HCT116 (cell line): ENCODE data around the gene PIP5K1A. TPM values are rescaled to one million over a fixed set of nuclear protein-coding genes. Genes with fewer than 3 reads are reported as not detected.

Source experiments
- ATAC-seq: fragments of 200-7000 bp; cut with Tn5 transposase; 2 replicates; pipeline ENCODE4 v1.9.1; 2020; ENCODE audit warnings: mild to moderate bottlenecking, moderate library complexity
- BruUV-seq: library from RNA; stranded (reverse); fragments of 400-500 nt; replicated peaks from 2 replicates; lab custom pipeline; 2021; lab: Mats Ljungman, UMichigan
- CTCF ChIA-PET: fragments of 300-600 bp; sonication (Branson Sonifier 250); formaldehyde crosslinking; loops from one replicate; lab custom pipeline; 2021; ENCODE audit warnings: antibody characterized with exemption; lab: Charles Lee
- POLR2A ChIA-PET: fragments of 300-600, 350-600 bp; sonication (Branson Sonifier 250); formaldehyde crosslinking; loops from one replicate; lab custom pipeline; 2021; ENCODE audit warnings: antibody characterized with exemption; lab: Charles Lee
- RAD21 ChIA-PET, 2 experiments: fragments of 300-600 bp; sonication (Branson Sonifier 250); formaldehyde crosslinking; loops; one replicate each; lab custom pipeline; 2023; ENCODE audit warnings: low total read pairs in 2 of 2; ENCODE audit not compliant: uncharacterized antibody in 2 of 2, unreplicated experiment in 2 of 2, low non-redundant PET in 1 of 2; lab: Charles Lee
- DNase-seq: peaks from one replicate; pipeline ENCODE4 v3.0.0-alpha.2; 2010; ENCODE audit warnings: low read depth, low spot score
- H2AFZ ChIP-seq: fragments of 200-600 bp; shearing (Covaris generic), sonication (generic); 2 replicates; pipeline ENCODE4 v1.6.1; 2017; ENCODE audit warnings: low read depth, mixed run types, mixed read lengths, antibody characterized with exemption, low read length; ENCODE audit not compliant: poor library complexity, severe bottlenecking
- H3K27ac ChIP-seq: 2 replicates; pipeline ENCODE4 v1.5.1; 2012; ENCODE audit warnings: low read depth, low read length
- H3K27me3 ChIP-seq: fragments of 200-600 bp; sonication (generic); 2 replicates; pipeline ENCODE4 v1.6.1; 2016; ENCODE audit warnings: mixed run types, low read length, mixed read lengths; ENCODE audit not compliant: insufficient read depth
- H3K36me3 ChIP-seq, 2 experiments: fragments of 200-500 bp in 1 of 2; fragments of 200-600 bp in 1 of 2; sonication (Bioruptor generic) in 1 of 2; sonication (generic) in 1 of 2; 2 replicates each; pipeline versions ENCODE4 v1.5.1 to v1.6.1; 2014 to 2016; ENCODE audit warnings: low read length in 2 of 2, inconsistent platforms in 1 of 2, mixed read lengths in 1 of 2, mixed run types in 1 of 2; ENCODE audit not compliant: insufficient read depth in 2 of 2, control insufficient read depth in 1 of 2
- H3K4me1 ChIP-seq, 2 experiments: fragments of 200-600 bp in 1 of 2; sonication (generic) in 1 of 2; 2 replicates each; pipeline versions ENCODE4 v1.5.1 to v1.6.1; 2012 to 2017; ENCODE audit warnings: low read length in 2 of 2, inconsistent platforms in 1 of 2, mild to moderate bottlenecking in 1 of 2, mixed read lengths in 1 of 2, mixed run types in 1 of 2, moderate library complexity in 1 of 2; ENCODE audit not compliant: insufficient read depth in 2 of 2, control insufficient read depth in 1 of 2
- H3K4me2 ChIP-seq: fragments of 200-600 bp; sonication (generic); 2 replicates; pipeline ENCODE4 v1.6.1; 2017; ENCODE audit warnings: mixed run types, low read length, mixed read lengths
- H3K4me3 ChIP-seq, 2 experiments: fragments of 200-600 bp in 1 of 2; sonication (generic) in 1 of 2; replicated peaks in 1 of 2; 2 replicates each; pipeline ENCODE4 v1.5.1; 2011 to 2016; ENCODE audit warnings: low read length in 2 of 2, control low read depth in 1 of 2, low read depth in 1 of 2, mild to moderate bottlenecking in 1 of 2, mixed read lengths in 1 of 2, mixed run types in 1 of 2
- H3K79me2 ChIP-seq: fragments of 200-600 bp; sonication (generic); 2 replicates; pipeline ENCODE4 v1.6.1; 2017; ENCODE audit warnings: mild to moderate bottlenecking, mixed run types, low read length, moderate library complexity, mixed read lengths; ENCODE audit not compliant: insufficient read depth
- H3K9ac ChIP-seq: fragments of 200-600 bp; sonication (generic); 2 replicates; pipeline ENCODE4 v1.6.1; 2016; ENCODE audit warnings: low read length, mixed read lengths
- H3K9me2 ChIP-seq: fragments of 200-600 bp; sonication (generic), shearing (Covaris generic); 2 replicates; pipeline ENCODE4 v1.6.1; 2017; ENCODE audit warnings: mixed run types, mild to moderate bottlenecking, moderate library complexity; ENCODE audit not compliant: insufficient read depth
- H3K9me3 ChIP-seq, 2 experiments: fragments of 200-500 bp in 1 of 2; fragments of 200-600 bp in 1 of 2; sonication (Bioruptor generic) in 1 of 2; sonication (generic) in 1 of 2; 2 replicates each; pipeline ENCODE4 v1.6.1; 2014 to 2017; ENCODE audit warnings: low read length in 2 of 2, mixed read lengths in 2 of 2, inconsistent platforms in 1 of 2, low read depth in 1 of 2, mild to moderate bottlenecking in 1 of 2, mixed run types in 1 of 2, moderate library complexity in 1 of 2; ENCODE audit not compliant: control insufficient read depth in 1 of 2, insufficient read depth in 1 of 2
- H4K20me1 ChIP-seq: fragments of 200-600 bp; sonication (generic), shearing (Covaris generic); 2 replicates; pipeline ENCODE4 v1.6.1; 2017; ENCODE audit warnings: mixed run types, mild to moderate bottlenecking, moderate library complexity; ENCODE audit not compliant: insufficient read depth
- ATF3 ChIP-seq: IDR thresholded peaks from 2 replicates; pipeline ENCODE4 v1.6.1; 2012
- CEBPB ChIP-seq: IDR thresholded peaks from 2 replicates; pipeline ENCODE4 v1.6.1; 2012; ENCODE audit warnings: low read depth
- ELF1 ChIP-seq: IDR thresholded peaks from 2 replicates; pipeline ENCODE4 v1.6.1; 2012; ENCODE audit warnings: low read depth, borderline replicate concordance
- FOSL1 ChIP-seq: IDR thresholded peaks from 2 replicates; pipeline ENCODE4 v1.6.1; 2012; ENCODE audit warnings: low read depth
- POLR2AphosphoS5 ChIP-seq: IDR thresholded peaks from 2 replicates; pipeline ENCODE4 v1.6.1; 2011; ENCODE audit warnings: mild to moderate bottlenecking, low read depth, low read length, moderate library complexity
- RAD21 ChIP-seq: IDR thresholded peaks from 2 replicates; pipeline ENCODE4 v1.6.1; 2012; ENCODE audit warnings: low read depth, mild to moderate bottlenecking
- SIN3A ChIP-seq: IDR thresholded peaks from 2 replicates; pipeline ENCODE4 v1.6.1; 2012; ENCODE audit warnings: low read depth
- SRF ChIP-seq: IDR thresholded peaks from 2 replicates; pipeline ENCODE4 v1.6.1; 2012; ENCODE audit warnings: low read depth
- TCF7L2 ChIP-seq: IDR thresholded peaks from 2 replicates; pipeline ENCODE4 v1.7.0; 2011; ENCODE audit warnings: borderline replicate concordance, inconsistent platforms; ENCODE audit not compliant: insufficient read depth, insufficient read length; ENCODE audit errors: extremely low read depth
- YY1 ChIP-seq: IDR thresholded peaks from 2 replicates; pipeline ENCODE4 v1.6.1; 2011; ENCODE audit warnings: low read length, low read depth, moderate library complexity, mild to moderate bottlenecking; ENCODE audit not compliant: insufficient replicate concordance; ENCODE audit errors: extremely low read depth
- ZFX ChIP-seq: fragments of 450-650 bp; IDR thresholded peaks from 2 replicates; pipeline ENCODE4 v1.6.1; 2017
- ZNF274 ChIP-seq: fragments of 200-500 bp; sonication (Bioruptor generic); IDR thresholded peaks from 2 replicates; pipeline ENCODE4 v1.6.1; 2014; ENCODE audit warnings: mild to moderate bottlenecking, low read depth, low read length, inconsistent platforms
- intact Hi-C: fragments of 100-400 bp; cut with micrococcal nuclease; formaldehyde crosslinking; loops from 2 replicates; pipeline ENCODE4 v1.10.0; 2022
- total RNA-seq: library from RNA; stranded (reverse); gene quantifications from one replicate; pipeline ENCODE4 v1.2.1, GENCODE V29; 2021; ENCODE audit not compliant: unreplicated experiment
- TF ChIP-seq, protein P1 (sequence below), 3 experiments: fragments of 200-600 bp in 1 of 3; sonication (generic) in 1 of 3; IDR thresholded peaks in 2 of 3; conservative IDR thresholded peaks in 1 of 3; 2 replicates each; pipeline ENCODE4 v1.5.1; 2012 to 2017; ENCODE audit warnings: low read depth in 2 of 3, low read length in 2 of 3, antibody characterized with exemption in 1 of 3, borderline replicate concordance in 1 of 3, control low read depth in 1 of 3, mild to moderate bottlenecking in 1 of 3, mixed read lengths in 1 of 3, mixed run types in 1 of 3, moderate library complexity in 1 of 3; ENCODE audit not compliant: insufficient read depth in 1 of 3
- TF ChIP-seq, protein P2 (sequence below): IDR thresholded peaks from 2 replicates; pipeline ENCODE4 v1.6.1; 2012; ENCODE audit warnings: low read depth

PIP5K1A gene
- total RNA-seq, 1 experiment from 2014 or later: 75.4 TPM

- no peaks in the 10 kb centered on the region for H3K9me3 ChIP-seq
- no peaks in the 10 kb centered on the region for H3K4me1 ChIP-seq
- no peak overlapping the region for H3K4me3 ChIP-seq
- no TSS peak for BruUV-seq
- H3K27me3 ChIP-seq: no peaks in the 10 kb centered on the region
- ChIA-PET RAD21 (interaction anchor here in 1 of 2 experiments (0.7 kb wide), 1 partner anchor 605 kb away, joined by 3 read pairs; no protein-coding TSS in a partner anchor), CTCF (no interaction called here), POLR2A (no interaction called here)
- H3K4me2 ChIP-seq: no peak overlapping the region
- peaks cover 50 to 81% of the 10 kb centered on the region in 2 experiments for H3K36me3 ChIP-seq
- no peak overlapping the region for H2AFZ ChIP-seq
- no peak for DNase-seq
- H3K79me2 ChIP-seq: peaks cover 19% of the 10 kb centered on the region; the same call in 1 of the 2 replicates
- ATAC-seq: no peak
- no peak for TF ChIP-seq ELF1
- TF ChIP-seq ATF3: no peak
- no peaks in the 10 kb centered on the region for H3K9me2 ChIP-seq
- no peak overlapping the region for H3K27ac ChIP-seq
- H4K20me1 ChIP-seq: no peaks in the 10 kb centered on the region
- intact Hi-C loops: no loop called here
- no peak overlapping the region for H3K9ac ChIP-seq
These were observed 36.9 kb downstream of the PIP5K1A start for GRCh38 chr1:151235235-151235634.

DNA sequence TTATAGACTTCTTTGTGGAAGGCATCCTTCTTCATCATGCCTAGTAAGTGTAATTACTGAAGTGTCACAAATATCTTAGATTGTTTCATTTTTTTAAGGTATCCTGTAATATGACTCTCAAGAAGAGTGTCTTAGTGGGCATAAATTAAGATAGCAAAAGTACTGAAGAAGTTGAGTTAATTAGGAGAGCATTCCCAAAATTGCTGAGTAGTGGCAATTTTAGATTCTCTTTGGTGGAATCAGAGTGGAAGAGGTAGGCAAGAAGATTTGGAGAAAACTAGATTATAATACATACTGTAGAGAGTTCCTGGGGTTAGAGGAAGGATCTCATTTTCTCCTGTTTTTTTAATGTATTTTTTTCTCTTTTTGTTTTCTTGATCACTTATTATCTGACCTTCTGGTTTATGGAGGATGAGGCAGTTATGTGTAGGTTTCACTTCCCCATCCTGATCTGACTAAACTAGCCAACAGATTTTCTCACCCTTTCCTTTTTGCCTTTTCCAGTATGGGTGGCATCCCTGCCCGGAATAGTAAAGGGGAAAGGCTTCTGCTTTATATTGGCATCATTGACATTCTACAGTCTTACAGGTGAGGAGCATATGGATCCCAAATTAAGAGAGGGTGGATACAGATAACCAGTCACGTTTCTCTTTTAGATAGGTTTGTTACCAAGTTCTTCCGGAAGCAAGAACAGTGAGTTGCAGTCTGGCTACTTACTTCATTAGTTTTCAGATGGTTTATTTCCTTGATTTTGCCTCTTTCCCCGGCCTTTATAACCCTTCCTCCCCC, 39.5 kb downstream of the PIP5K1A start:
- CTCF ChIA-PET: no interaction called here
- H3K4me2 ChIP-seq: no peak overlapping the region
- intact Hi-C loops: no loop called here
- TF ChIP-seq FOSL1 (no peak), ELF1 (no peak), SRF (no peak), SIN3A (no peak), CEBPB (no peak), YY1 (no peak), RAD21 (no peak), POLR2AphosphoS5 (no peak), TCF7L2 (no peak), ZFX (no peak), ZNF274 (no peak)
- TF ChIP-seq, protein P1, sequence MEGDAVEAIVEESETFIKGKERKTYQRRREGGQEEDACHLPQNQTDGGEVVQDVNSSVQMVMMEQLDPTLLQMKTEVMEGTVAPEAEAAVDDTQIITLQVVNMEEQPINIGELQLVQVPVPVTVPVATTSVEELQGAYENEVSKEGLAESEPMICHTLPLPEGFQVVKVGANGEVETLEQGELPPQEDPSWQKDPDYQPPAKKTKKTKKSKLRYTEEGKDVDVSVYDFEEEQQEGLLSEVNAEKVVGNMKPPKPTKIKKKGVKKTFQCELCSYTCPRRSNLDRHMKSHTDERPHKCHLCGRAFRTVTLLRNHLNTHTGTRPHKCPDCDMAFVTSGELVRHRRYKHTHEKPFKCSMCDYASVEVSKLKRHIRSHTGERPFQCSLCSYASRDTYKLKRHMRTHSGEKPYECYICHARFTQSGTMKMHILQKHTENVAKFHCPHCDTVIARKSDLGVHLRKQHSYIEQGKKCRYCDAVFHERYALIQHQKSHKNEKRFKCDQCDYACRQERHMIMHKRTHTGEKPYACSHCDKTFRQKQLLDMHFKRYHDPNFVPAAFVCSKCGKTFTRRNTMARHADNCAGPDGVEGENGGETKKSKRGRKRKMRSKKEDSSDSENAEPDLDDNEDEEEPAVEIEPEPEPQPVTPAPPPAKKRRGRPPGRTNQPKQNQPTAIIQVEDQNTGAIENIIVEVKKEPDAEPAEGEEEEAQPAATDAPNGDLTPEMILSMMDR (IDR thresholded peaks at IDR 0.05 in 2 of 3, conservative IDR thresholded peaks at IDR 0.05 in 1 of 3; ENCODE audit: borderline replicate concordance in 1 of 3, insufficient read depth in 1 of 3, low read depth in 2 of 3, low read length in 2 of 3): no peak
- TF ChIP-seq, protein P2, sequence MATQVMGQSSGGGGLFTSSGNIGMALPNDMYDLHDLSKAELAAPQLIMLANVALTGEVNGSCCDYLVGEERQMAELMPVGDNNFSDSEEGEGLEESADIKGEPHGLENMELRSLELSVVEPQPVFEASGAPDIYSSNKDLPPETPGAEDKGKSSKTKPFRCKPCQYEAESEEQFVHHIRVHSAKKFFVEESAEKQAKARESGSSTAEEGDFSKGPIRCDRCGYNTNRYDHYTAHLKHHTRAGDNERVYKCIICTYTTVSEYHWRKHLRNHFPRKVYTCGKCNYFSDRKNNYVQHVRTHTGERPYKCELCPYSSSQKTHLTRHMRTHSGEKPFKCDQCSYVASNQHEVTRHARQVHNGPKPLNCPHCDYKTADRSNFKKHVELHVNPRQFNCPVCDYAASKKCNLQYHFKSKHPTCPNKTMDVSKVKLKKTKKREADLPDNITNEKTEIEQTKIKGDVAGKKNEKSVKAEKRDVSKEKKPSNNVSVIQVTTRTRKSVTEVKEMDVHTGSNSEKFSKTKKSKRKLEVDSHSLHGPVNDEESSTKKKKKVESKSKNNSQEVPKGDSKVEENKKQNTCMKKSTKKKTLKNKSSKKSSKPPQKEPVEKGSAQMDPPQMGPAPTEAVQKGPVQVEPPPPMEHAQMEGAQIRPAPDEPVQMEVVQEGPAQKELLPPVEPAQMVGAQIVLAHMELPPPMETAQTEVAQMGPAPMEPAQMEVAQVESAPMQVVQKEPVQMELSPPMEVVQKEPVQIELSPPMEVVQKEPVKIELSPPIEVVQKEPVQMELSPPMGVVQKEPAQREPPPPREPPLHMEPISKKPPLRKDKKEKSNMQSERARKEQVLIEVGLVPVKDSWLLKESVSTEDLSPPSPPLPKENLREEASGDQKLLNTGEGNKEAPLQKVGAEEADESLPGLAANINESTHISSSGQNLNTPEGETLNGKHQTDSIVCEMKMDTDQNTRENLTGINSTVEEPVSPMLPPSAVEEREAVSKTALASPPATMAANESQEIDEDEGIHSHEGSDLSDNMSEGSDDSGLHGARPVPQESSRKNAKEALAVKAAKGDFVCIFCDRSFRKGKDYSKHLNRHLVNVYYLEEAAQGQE: no peak

More for the DNA sequence above, 39.5 kb downstream of the PIP5K1A start:
- H2AFZ ChIP-seq: no peak overlapping the region
- H3K79me2 ChIP-seq: no peaks in the 10 kb centered on the region; the same call in 1 of the 2 replicates
- H3K36me3 ChIP-seq: peaks cover 52 to 85% of the 10 kb centered on the region in 2 experiments
- BruUV-seq: no TSS peak
- H3K9ac ChIP-seq: no peak overlapping the region
- no peaks in the 10 kb centered on the region for H3K9me3 ChIP-seq
- no peaks in the 10 kb centered on the region for H4K20me1 ChIP-seq
- H3K9me2 ChIP-seq: no peaks in the 10 kb centered on the region
- no peaks in the 10 kb centered on the region for H3K27me3 ChIP-seq
- no peak overlapping the region for H3K27ac ChIP-seq
- ATAC-seq: no peak
- POLR2A ChIA-PET: no interaction called here
- no peak for DNase-seq
- no peaks in the 10 kb centered on the region for H3K4me1 ChIP-seq
- no peak overlapping the region for H3K4me3 ChIP-seq
- RAD21 ChIA-PET: no interaction called here
